HCT116 (cell line): ENCODE data around the gene RET. TPM values are rescaled to one million over a fixed set of nuclear protein-coding genes. Genes with fewer than 3 reads are reported as not detected.

ENCODE experiments used
- ATAC-seq: fragments of 200-7000 bp; cut with Tn5 transposase; 2 replicates; pipeline ENCODE4 v1.9.1; 2020; ENCODE audit warnings: mild to moderate bottlenecking, moderate library complexity
- BruUV-seq: library from RNA; stranded (reverse); fragments of 400-500 nt; replicated peaks from 2 replicates; lab custom pipeline; 2021; lab: Mats Ljungman, UMichigan
- CTCF ChIA-PET: fragments of 300-600 bp; sonication (Branson Sonifier 250); formaldehyde crosslinking; loops from one replicate; lab custom pipeline; 2021; ENCODE audit warnings: antibody characterized with exemption; lab: Charles Lee
- POLR2A ChIA-PET: fragments of 300-600, 350-600 bp; sonication (Branson Sonifier 250); formaldehyde crosslinking; loops from one replicate; lab custom pipeline; 2021; ENCODE audit warnings: antibody characterized with exemption; lab: Charles Lee
- RAD21 ChIA-PET, 2 experiments: fragments of 300-600 bp; sonication (Branson Sonifier 250); formaldehyde crosslinking; loops; one replicate each; lab custom pipeline; 2023; ENCODE audit warnings: low total read pairs in 2 of 2; ENCODE audit not compliant: uncharacterized antibody in 2 of 2, unreplicated experiment in 2 of 2, low non-redundant PET in 1 of 2; lab: Charles Lee
- DNase-seq: peaks from one replicate; pipeline ENCODE4 v3.0.0-alpha.2; 2010; ENCODE audit warnings: low read depth, low spot score
- H2AFZ ChIP-seq: fragments of 200-600 bp; shearing (Covaris generic), sonication (generic); 2 replicates; pipeline ENCODE4 v1.6.1; 2017; ENCODE audit warnings: low read depth, mixed run types, mixed read lengths, antibody characterized with exemption, low read length; ENCODE audit not compliant: poor library complexity, severe bottlenecking
- H3K27ac ChIP-seq: 2 replicates; pipeline ENCODE4 v1.5.1; 2012; ENCODE audit warnings: low read depth, low read length
- H3K27me3 ChIP-seq: fragments of 200-600 bp; sonication (generic); 2 replicates; pipeline ENCODE4 v1.6.1; 2016; ENCODE audit warnings: mixed run types, low read length, mixed read lengths; ENCODE audit not compliant: insufficient read depth
- H3K36me3 ChIP-seq, 2 experiments: fragments of 200-500 bp in 1 of 2; fragments of 200-600 bp in 1 of 2; sonication (Bioruptor generic) in 1 of 2; sonication (generic) in 1 of 2; 2 replicates each; pipeline versions ENCODE4 v1.5.1 to v1.6.1; 2014 to 2016; ENCODE audit warnings: low read length in 2 of 2, inconsistent platforms in 1 of 2, mixed read lengths in 1 of 2, mixed run types in 1 of 2; ENCODE audit not compliant: insufficient read depth in 2 of 2, control insufficient read depth in 1 of 2
- H3K4me1 ChIP-seq, 2 experiments: fragments of 200-600 bp in 1 of 2; sonication (generic) in 1 of 2; 2 replicates each; pipeline versions ENCODE4 v1.5.1 to v1.6.1; 2012 to 2017; ENCODE audit warnings: low read length in 2 of 2, inconsistent platforms in 1 of 2, mild to moderate bottlenecking in 1 of 2, mixed read lengths in 1 of 2, mixed run types in 1 of 2, moderate library complexity in 1 of 2; ENCODE audit not compliant: insufficient read depth in 2 of 2, control insufficient read depth in 1 of 2
- H3K4me2 ChIP-seq: fragments of 200-600 bp; sonication (generic); 2 replicates; pipeline ENCODE4 v1.6.1; 2017; ENCODE audit warnings: mixed run types, low read length, mixed read lengths
- H3K4me3 ChIP-seq, 2 experiments: fragments of 200-600 bp in 1 of 2; sonication (generic) in 1 of 2; replicated peaks in 1 of 2; 2 replicates each; pipeline ENCODE4 v1.5.1; 2011 to 2016; ENCODE audit warnings: low read length in 2 of 2, control low read depth in 1 of 2, low read depth in 1 of 2, mild to moderate bottlenecking in 1 of 2, mixed read lengths in 1 of 2, mixed run types in 1 of 2
- H3K79me2 ChIP-seq: fragments of 200-600 bp; sonication (generic); 2 replicates; pipeline ENCODE4 v1.6.1; 2017; ENCODE audit warnings: mild to moderate bottlenecking, mixed run types, low read length, moderate library complexity, mixed read lengths; ENCODE audit not compliant: insufficient read depth
- H3K9ac ChIP-seq: fragments of 200-600 bp; sonication (generic); 2 replicates; pipeline ENCODE4 v1.6.1; 2016; ENCODE audit warnings: low read length, mixed read lengths
- H3K9me2 ChIP-seq: fragments of 200-600 bp; sonication (generic), shearing (Covaris generic); 2 replicates; pipeline ENCODE4 v1.6.1; 2017; ENCODE audit warnings: mixed run types, mild to moderate bottlenecking, moderate library complexity; ENCODE audit not compliant: insufficient read depth
- H3K9me3 ChIP-seq, 2 experiments: fragments of 200-500 bp in 1 of 2; fragments of 200-600 bp in 1 of 2; sonication (Bioruptor generic) in 1 of 2; sonication (generic) in 1 of 2; 2 replicates each; pipeline ENCODE4 v1.6.1; 2014 to 2017; ENCODE audit warnings: low read length in 2 of 2, mixed read lengths in 2 of 2, inconsistent platforms in 1 of 2, low read depth in 1 of 2, mild to moderate bottlenecking in 1 of 2, mixed run types in 1 of 2, moderate library complexity in 1 of 2; ENCODE audit not compliant: control insufficient read depth in 1 of 2, insufficient read depth in 1 of 2
- H4K20me1 ChIP-seq: fragments of 200-600 bp; sonication (generic), shearing (Covaris generic); 2 replicates; pipeline ENCODE4 v1.6.1; 2017; ENCODE audit warnings: mixed run types, mild to moderate bottlenecking, moderate library complexity; ENCODE audit not compliant: insufficient read depth
- ATF3 ChIP-seq: IDR thresholded peaks from 2 replicates; pipeline ENCODE4 v1.6.1; 2012
- CTCF ChIP-seq, 3 experiments: fragments of 200-600 bp in 1 of 3; sonication (generic) in 1 of 3; IDR thresholded peaks in 2 of 3; conservative IDR thresholded peaks in 1 of 3; 2 replicates each; pipeline ENCODE4 v1.5.1; 2012 to 2017; ENCODE audit warnings: low read depth in 2 of 3, low read length in 2 of 3, antibody characterized with exemption in 1 of 3, borderline replicate concordance in 1 of 3, control low read depth in 1 of 3, mild to moderate bottlenecking in 1 of 3, mixed read lengths in 1 of 3, mixed run types in 1 of 3, moderate library complexity in 1 of 3; ENCODE audit not compliant: insufficient read depth in 1 of 3
- EGR1 ChIP-seq: IDR thresholded peaks from 2 replicates; pipeline ENCODE4 v1.6.1; 2012; ENCODE audit warnings: low read depth
- ELF1 ChIP-seq: IDR thresholded peaks from 2 replicates; pipeline ENCODE4 v1.6.1; 2012; ENCODE audit warnings: low read depth, borderline replicate concordance
- EZH2phosphoT487 ChIP-seq: fragments of 200-600 bp; IDR thresholded peaks from 2 replicates; pipeline ENCODE4 v1.6.1; 2018; ENCODE audit warnings: antibody characterized with exemption, borderline replicate concordance
- FOSL1 ChIP-seq: IDR thresholded peaks from 2 replicates; pipeline ENCODE4 v1.6.1; 2012; ENCODE audit warnings: low read depth
- MAX ChIP-seq: IDR thresholded peaks from 2 replicates; pipeline ENCODE4 v1.6.1; 2012
- POLR2A ChIP-seq: IDR thresholded peaks from 2 replicates; pipeline ENCODE4 v1.7.0; 2011; ENCODE audit warnings: borderline replicate concordance; ENCODE audit not compliant: insufficient read depth, insufficient read length; ENCODE audit errors: extremely low read depth
- POLR2AphosphoS5 ChIP-seq: IDR thresholded peaks from 2 replicates; pipeline ENCODE4 v1.6.1; 2011; ENCODE audit warnings: mild to moderate bottlenecking, low read depth, low read length, moderate library complexity
- RAD21 ChIP-seq: IDR thresholded peaks from 2 replicates; pipeline ENCODE4 v1.6.1; 2012; ENCODE audit warnings: low read depth, mild to moderate bottlenecking
- REST ChIP-seq: IDR thresholded peaks from 2 replicates; pipeline ENCODE4 v1.6.1; 2012; ENCODE audit warnings: low read depth
- SIN3A ChIP-seq: IDR thresholded peaks from 2 replicates; pipeline ENCODE4 v1.6.1; 2012; ENCODE audit warnings: low read depth
- TCF7L2 ChIP-seq: IDR thresholded peaks from 2 replicates; pipeline ENCODE4 v1.7.0; 2011; ENCODE audit warnings: borderline replicate concordance, inconsistent platforms; ENCODE audit not compliant: insufficient read depth, insufficient read length; ENCODE audit errors: extremely low read depth
- YY1 ChIP-seq: IDR thresholded peaks from 2 replicates; pipeline ENCODE4 v1.6.1; 2011; ENCODE audit warnings: low read length, low read depth, moderate library complexity, mild to moderate bottlenecking; ENCODE audit not compliant: insufficient replicate concordance; ENCODE audit errors: extremely low read depth
- ZBTB33 ChIP-seq: IDR thresholded peaks from 2 replicates; pipeline ENCODE4 v1.6.1; 2011; ENCODE audit warnings: mild to moderate bottlenecking, low read length, moderate library complexity; ENCODE audit not compliant: insufficient replicate concordance; ENCODE audit errors: extremely low read depth
- ZNF274 ChIP-seq: fragments of 200-500 bp; sonication (Bioruptor generic); IDR thresholded peaks from 2 replicates; pipeline ENCODE4 v1.6.1; 2014; ENCODE audit warnings: mild to moderate bottlenecking, low read depth, low read length, inconsistent platforms
- intact Hi-C: fragments of 100-400 bp; cut with micrococcal nuclease; formaldehyde crosslinking; loops from 2 replicates; pipeline ENCODE4 v1.10.0; 2022
- total RNA-seq: library from RNA; stranded (reverse); gene quantifications from one replicate; pipeline ENCODE4 v1.2.1, GENCODE V29; 2021; ENCODE audit not compliant: unreplicated experiment

Gene RET
- total RNA-seq, 1 experiment from 2014 or later = 5.9 TPM

- no peak for TF ChIP-seq REST
- TF ChIP-seq EGR1 = no peak
- TF ChIP-seq POLR2A = no peak
- TF ChIP-seq, all 23 proteins: peak for 0
Observed at GRCh38 chr10:43057831-43058340, 19.0 kb upstream of the RET start (continued).

- H3K4me2 ChIP-seq = no peak overlapping the region
- no peak overlapping the region for H3K4me3 ChIP-seq
- H3K79me2 ChIP-seq = no peaks in the 10 kb centered on the region
- no peak overlapping the region for H2AFZ ChIP-seq
- H3K9ac ChIP-seq = no peak overlapping the region
- ChIA-PET CTCF (no interaction called here), RAD21 (no interaction called here), POLR2A (no interaction called here)
- no peaks in the 10 kb centered on the region for H4K20me1 ChIP-seq
- H3K9me3 ChIP-seq = no peaks in the 10 kb centered on the region
- DNase-seq = no peak
- no peak for ATAC-seq
- H3K36me3 ChIP-seq = no peaks in the 10 kb centered on the region
- intact Hi-C loops = no loop called here
- H3K27ac ChIP-seq = no peak overlapping the region
- no TSS peak for BruUV-seq
- no peaks in the 10 kb centered on the region for H3K4me1 ChIP-seq
- no peaks in the 10 kb centered on the region for H3K9me2 ChIP-seq
- peaks cover 10% of the 10 kb centered on the region; the same call in 1 of the 2 replicates for H3K27me3 ChIP-seq
- TF ChIP-seq FOSL1 (no peak), POLR2AphosphoS5 (no peak), CTCF (IDR thresholded peaks at IDR 0.05 in 2 of 3, conservative IDR thresholded peaks at IDR 0.05 in 1 of 3; ENCODE audit: borderline replicate concordance in 1 of 3, insufficient read depth in 1 of 3, low read depth in 2 of 3, low read length in 2 of 3) (no peak), ATF3 (no peak), ELF1 (no peak), EGR1 (no peak), ZNF274 (no peak), YY1 (no peak), RAD21 (no peak), EZH2phosphoT487 (no peak), MAX (no peak), SIN3A (no peak), TCF7L2 (no peak), ZBTB33 (no peak)
Observed at GRCh38 chr10:43058716-43059335, 18.0 kb upstream of the RET start.
